C4-2B (cell line): ENCODE data around the gene ZNF408.

ENCODE experiments used
- CTCF ChIP-seq: fragments of 450-650 bp; conservative IDR thresholded peaks from 2 replicates; pipeline ENCODE4 v1.5.1; 2017; ENCODE audit warnings: mild to moderate bottlenecking
- ZFX ChIP-seq: fragments of 450-650 bp; IDR thresholded peaks from 2 replicates; pipeline ENCODE4 v1.6.1; 2017

DNA sequence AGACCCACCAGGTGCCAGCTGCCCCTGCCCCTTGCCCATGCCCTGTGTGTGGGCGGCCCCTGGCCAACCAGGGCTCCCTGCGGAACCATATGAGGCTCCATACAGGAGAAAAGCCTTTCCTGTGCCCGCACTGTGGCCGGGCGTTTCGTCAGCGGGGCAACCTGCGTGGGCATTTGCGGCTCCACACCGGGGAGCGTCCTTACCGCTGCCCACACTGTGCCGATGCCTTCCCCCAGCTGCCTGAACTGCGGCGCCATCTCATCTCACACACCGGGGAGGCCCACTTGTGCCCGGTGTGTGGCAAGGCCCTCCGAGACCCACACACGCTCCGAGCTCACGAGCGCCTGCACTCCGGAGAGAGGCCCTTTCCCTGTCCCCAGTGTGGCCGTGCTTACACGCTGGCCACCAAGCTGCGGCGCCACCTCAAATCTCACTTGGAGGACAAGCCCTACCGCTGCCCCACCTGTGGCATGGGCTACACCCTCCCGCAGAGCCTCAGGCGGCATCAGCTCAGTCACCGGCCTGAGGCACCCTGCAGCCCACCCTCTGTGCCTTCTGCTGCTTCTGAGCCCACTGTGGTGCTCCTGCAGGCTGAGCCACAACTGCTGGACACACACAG lies 4.3 kb downstream of the ZNF408 start:
- no peak for TF ChIP-seq CTCF
- TF ChIP-seq ZFX = no peak
